GM21717 (cell line): ENCODE results near the gene GAPT.
"Not testable (repeated sequence)": the region's sequence is repeated elsewhere in the genome, so short reads cannot be mapped to it uniquely, and the experiment has no call there.

Experiments used
- ATAC-seq: cut with Tn5 transposase; IDR thresholded peaks from one replicate; pipeline ENCODE4 v1.9.1; 2021; ENCODE audit warnings: mild to moderate bottlenecking, moderate library complexity; ENCODE audit not compliant: unreplicated experiment

GAPT gene

DNA sequence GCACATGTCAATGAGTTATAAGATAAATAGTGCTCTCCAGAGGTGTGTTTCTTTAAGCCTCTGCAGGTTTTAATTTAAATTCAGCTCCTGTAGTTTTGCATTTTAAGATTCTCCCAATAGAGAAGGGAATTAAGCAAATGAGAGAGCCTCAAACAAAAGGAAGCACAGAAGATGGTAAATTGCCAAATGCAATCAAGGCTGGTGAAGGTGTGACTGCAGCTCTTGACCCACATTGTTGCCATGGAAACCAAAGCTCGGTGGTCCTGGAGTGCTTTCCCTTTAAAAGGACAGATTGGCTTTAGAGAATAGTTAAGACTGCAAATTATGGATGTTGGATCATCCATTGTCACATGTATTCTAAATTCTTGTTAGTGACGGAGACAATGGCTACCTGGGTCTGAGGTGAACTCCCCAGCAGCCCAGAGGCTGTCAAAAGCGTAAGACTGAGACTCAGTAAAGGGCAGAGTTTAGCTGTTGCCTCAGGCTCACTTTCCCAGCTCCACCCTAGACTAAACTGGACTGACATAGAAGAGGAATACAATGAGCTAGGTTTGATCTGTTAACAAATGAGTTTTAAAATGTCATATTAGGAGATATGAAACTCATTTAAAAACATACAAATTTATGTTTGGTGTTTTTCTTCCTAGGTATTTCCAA is 12.3 kb downstream of the GAPT start:
- no peak for ATAC-seq

DNA sequence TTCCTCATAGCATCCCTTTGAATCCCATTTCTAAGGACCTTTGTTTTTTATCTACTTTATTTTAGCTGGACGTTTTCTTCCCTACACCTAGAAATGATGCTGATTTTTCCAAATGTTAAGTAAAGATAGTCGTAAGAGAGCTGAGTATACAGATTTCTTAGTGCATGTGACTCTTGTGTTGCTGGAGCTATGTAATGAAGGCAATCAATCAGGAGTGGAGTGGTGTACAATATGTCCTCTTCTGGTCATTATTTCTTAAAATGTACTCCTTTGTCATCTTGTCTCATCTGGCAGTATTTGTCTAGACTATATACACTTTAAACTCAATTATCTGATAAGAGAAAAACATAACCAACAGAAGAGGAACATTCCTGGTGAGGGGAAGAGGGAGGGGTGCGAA is 13.5 kb downstream of the GAPT start:
- no peak for ATAC-seq

DNA sequence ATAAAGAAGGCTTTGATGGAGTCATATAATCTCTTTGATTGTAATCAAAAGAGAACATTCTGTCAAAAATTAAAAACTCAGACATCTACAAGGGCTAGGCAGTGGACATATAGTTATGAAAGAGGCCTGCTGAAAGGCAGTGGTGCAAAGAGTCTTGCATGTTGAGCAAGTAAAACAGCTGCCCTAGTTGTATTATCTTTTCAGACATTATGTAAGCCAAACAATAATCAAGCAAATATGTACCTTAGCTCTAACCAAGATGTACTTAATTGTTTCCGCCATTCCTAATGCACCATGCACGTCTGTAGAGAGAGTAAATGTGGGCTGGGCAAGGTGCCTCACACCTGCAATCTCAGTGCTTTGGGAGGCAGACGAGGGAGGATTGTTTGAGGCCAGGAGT is 14.3 kb downstream of the GAPT start:
- ATAC-seq: no peak

DNA sequence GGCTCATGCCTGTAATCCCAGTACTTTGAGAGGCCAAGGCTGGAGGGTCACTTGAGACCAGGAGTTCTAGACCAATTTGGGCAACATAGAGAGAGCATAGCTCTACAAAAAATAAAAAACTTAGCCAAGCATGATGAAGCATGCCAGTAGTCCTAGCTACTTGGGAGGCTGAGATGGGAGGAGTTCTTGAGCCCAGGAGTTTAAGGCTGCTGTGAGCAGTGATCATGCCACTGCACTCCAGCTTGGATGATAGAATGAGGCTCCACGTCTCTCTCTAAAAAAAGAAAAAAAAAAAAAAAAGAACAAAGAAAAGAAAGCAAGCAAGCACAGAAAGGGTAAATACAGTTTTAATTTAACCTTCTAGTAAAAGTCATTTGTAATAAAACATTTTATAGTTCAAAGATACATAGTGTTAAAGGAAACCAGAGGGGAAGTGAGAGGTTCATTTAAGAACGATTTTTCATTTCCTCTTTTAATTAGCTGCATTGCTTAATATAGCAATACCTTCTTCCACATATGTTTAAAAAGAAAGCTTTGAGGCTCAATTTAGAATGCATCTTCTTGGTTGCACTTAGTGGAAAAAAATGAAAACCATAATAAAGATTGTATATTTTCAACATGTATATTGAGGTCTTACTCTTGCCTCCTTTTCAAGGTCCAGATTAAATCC is 14.9 kb downstream of the GAPT start:
- ATAC-seq: peak; percentile 86

DNA sequence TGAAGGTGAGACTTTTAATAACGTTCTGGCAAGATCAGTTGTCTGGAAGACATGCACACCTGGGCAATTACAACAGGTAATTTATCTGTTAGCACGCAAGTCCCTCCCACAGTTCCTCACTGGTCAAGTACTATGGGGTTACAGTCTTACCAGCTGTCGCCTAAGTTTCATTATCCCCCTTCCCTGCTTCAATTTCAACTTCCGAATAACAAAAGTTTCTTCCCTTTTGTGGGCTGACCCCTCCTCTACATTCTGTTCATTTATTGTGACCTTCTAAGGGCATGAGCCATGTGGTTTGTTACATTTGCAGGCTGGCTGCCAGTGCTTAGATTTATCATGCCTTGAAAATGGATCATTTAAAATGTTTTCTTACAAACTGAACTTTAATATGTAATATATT is 16.5 kb downstream of the GAPT start:
- ATAC-seq: no peak

DNA sequence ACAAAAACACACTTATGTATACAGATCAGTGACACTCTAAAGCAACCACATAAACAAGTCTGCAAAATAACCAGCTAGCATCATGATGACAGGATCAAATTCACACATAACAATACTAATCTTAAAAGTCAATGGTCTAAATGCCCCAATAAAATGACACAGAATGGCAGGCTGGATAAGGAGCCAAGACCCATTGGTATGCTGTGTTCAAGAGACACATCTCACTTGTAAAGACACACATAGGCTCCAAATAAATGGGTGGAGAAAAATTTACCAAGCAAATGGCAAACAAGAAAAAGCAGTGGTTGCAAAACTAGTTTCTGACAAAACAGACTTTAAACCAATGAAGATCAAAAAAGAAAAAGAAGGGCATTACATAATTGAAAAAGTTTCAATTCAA is 26.0 kb downstream of the GAPT start:
- ATAC-seq: no peak

DNA sequence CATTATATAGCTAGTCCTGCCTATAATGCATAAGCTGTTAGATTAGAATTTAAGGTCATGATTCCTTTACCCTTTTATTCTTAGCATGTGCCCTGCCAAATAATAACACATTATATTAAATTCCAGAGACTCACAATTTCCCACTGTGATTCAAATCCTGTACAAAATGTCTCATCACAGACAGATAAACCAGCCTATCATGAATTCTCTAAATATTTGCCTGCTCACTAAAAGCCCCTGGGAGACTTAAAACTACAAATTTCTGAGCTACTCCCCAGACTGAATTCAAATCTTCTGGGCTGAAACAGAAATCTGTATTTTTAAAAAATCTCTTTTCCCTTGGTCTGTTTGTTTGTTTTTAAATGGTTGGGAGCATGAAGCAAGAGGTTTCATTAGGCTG is 32.7 kb downstream of the GAPT start:
- ATAC-seq: no peak

DNA sequence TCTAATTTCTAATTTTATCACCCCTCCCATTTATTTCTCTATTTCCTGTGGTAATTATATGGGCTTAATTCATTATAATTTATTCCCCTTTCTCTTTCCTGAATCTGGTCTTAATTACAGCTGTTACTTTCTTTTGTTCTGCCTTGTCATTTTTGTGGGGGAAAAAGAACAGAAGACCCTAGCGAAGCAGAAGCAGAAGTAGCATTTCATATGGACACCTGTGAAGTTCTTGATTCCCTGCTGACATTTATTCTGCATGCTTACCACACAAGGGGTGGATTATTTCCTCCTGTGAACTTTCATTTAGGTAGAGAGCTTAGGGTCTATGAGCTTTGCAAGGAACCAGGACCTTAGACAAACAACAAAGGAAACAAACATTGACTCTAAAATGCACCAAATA is 33.3 kb downstream of the GAPT start:
- ATAC-seq: no peak

DNA sequence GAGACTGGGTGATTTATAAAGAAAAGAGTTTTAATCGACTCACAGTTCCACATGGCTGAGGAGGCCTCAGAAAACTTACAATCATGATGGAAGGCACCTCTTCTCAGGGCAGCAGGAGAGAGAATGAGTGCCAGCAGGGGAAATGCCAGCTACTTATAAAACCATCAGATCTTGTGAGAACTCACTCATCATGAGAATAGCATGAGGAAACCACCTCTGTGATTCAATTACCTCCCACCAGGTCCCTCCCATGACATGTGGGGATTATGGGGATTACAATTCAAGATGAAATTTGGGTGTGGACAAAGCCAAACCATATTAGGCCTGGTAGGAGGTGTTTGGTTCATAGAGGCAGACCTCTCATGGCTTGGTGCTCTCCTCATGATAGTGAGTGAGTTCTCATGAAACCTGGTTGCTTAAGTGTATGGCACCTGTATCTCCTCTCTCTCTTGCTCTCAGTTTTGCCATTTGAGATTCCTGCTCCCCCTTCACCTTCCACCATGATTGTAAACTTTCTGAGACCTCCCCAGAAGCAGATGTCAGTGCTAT is 39.8 kb downstream of the GAPT start:
- ATAC-seq: no peak

DNA sequence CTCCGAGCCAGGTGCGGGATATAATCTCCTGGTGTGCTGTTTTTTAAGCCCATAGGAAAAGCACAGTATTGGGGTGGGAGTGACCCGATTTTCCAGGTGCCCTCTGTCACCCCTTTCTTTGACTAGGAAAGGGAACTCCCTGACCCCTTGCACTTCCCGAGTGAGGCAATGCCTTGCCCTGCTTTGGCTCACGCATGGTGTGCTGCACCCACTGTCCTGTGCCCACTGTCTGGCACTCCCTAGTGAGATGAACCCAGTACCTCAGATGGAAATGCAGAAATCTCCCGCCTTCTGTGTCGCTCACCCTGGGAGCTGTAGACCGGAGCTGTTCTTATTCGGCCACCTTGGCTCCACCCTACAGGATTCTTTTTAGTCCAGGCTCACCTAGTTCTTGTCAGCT is 50.7 kb downstream of the GAPT start:
- not testable (repeated sequence) for ATAC-seq

DNA sequence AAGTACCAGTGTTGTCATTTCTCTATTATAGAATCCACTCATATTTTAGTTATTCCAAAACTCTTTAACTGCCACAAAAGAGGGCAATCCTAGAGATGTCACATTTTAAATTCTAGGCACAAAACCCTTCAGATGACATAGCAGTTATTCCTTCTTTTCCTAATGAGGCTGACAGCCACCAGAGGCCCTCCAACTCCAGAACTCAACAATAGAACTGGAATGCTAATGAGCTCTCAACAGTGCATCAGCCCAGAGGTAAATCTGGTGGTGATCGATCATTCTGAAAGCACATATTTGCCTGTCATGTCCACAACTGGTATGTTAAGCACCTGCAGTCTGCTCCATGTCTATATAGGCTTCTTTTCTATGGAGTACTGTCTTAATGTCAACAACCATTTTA is 51.5 kb downstream of the GAPT start:
- no peak for ATAC-seq

DNA sequence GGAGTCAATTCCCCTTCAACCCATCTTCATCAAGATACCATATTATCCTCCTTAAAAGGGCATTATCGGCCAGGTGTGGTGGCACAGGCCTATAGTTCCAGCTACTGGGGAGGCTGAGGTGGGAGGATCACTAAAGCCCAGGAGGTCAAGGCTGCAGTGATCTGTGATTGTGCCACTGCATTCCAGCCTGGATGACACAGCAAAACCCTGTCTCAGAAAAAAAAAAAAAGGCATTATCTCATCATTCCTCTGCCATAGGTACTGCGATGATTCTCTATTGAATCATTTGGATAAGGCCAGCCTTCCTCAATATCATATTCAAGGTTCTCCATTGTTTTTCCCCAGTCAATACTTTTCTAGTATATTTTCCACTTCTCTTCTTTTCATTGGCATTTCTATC is 52.5 kb downstream of the GAPT start:
- no peak for ATAC-seq

DNA sequence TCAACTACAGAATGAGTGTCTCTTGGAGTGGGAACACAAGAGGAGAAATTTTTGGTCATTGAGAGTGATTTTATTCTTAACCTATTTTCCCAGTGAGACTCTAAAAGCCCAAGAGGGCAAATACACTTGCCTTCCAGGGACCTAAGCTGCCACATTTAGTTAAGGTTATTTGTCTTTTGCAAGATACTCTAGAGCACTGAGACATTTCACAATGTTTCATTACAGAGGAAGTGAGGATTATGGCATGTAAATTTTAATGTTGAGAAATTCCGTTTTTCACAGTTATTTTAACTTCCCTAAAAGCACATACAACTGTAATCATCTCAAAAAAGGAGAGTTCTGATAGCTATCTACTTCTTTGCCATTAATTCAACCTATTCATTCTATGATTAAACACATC is 53.0 kb downstream of the GAPT start:
- ATAC-seq: no peak

DNA sequence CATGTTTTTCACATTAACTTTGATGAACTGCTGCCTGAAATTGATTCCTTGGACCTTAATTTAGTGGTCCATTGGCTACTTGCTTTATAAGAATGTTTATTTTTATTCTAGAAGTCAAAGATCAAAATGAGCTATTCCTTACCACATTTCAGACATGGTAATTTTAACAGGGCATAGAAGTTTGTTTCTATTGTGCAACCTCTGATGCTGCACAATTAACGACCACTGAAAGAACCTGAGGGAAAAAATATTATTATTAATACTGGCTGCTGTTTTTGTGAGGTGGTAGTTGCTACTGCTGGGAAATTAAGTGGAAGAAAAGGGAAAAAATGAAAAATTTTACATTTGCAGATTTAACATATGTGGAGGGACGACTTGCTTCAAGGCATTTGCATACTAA is 53.7 kb downstream of the GAPT start:
- ATAC-seq: no peak

DNA sequence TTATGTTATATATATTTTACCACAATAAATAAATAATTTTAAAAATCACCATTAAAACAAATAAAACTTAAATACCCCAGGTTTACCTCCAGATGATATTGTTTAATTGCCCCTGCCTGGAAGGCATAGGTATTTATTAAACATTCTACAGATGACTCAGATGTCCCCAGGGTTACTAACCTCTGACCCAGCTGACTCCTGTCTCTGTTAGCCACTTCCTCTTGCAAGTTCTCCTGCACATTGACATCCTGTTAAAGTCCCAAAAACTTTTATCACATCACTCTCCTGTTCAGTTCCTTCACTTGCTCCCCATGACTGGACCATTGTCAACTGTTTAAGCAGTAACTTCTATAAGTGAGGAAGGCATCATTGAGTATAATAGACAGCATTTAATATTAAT is 54.7 kb downstream of the GAPT start:
- peak; percentile 76 for ATAC-seq
